ENCODE measurements around the gene ZPBP.

DNA sequence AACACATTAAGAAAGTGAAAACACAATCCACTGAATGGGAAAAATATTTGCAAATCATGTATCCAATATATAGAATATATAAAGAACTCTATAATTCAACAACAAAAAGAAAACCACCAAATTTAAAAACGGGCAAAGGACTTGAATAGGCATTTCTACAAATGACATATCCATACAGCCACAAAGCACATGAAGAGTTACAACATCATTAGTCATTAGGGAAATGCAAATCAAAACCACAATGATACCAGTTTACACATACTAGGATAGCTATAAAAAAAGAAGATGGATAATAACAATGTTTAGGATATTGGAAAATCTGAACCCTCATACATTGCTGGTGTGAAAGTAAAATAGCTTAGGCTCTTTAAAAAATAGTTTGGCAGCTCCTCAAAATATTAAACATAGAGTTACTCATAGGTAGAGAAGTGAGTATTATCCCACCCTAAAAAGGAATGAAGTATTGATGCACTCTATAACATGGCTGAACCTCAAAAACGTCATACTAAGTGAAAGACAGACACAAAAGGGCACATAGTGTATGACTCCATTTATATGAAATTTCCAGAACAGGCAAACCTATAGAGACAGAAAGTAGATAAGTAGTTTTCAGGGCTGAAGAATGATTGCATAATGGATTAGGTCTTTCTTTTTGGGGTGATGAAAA is 4.5 kb downstream of the ZPBP start:
- TF ChIP-seq, protein P1, sequence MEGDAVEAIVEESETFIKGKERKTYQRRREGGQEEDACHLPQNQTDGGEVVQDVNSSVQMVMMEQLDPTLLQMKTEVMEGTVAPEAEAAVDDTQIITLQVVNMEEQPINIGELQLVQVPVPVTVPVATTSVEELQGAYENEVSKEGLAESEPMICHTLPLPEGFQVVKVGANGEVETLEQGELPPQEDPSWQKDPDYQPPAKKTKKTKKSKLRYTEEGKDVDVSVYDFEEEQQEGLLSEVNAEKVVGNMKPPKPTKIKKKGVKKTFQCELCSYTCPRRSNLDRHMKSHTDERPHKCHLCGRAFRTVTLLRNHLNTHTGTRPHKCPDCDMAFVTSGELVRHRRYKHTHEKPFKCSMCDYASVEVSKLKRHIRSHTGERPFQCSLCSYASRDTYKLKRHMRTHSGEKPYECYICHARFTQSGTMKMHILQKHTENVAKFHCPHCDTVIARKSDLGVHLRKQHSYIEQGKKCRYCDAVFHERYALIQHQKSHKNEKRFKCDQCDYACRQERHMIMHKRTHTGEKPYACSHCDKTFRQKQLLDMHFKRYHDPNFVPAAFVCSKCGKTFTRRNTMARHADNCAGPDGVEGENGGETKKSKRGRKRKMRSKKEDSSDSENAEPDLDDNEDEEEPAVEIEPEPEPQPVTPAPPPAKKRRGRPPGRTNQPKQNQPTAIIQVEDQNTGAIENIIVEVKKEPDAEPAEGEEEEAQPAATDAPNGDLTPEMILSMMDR (IDR thresholded peaks at IDR 0.05; ENCODE audit: poor library complexity) = no peak
- TF ChIP-seq EZH2 (IDR thresholded peaks at IDR 0.05; ENCODE audit: borderline replicate concordance) = no peak
- no peak for TF ChIP-seq EZH2phosphoT487 (IDR thresholded peaks at IDR 0.05; ENCODE audit: low read depth, severe bottlenecking, unreplicated experiment)

Measured in hepatocyte (in vitro differentiated cells).